GM18867 (cell line): ENCODE results near the gene MDC1.
A peak's percentile ranks its signal among the peaks of the same experiment; 100 is the strongest.

Experiments
- ATAC-seq: cut with Tn5 transposase; IDR thresholded peaks from one replicate; pipeline ENCODE4 v1.9.1; 2021; ENCODE audit warnings: mild to moderate bottlenecking, moderate library complexity; ENCODE audit not compliant: unreplicated experiment

The MDC1 gene

GRCh38 chr6:30747902-30748769 lies 31.1 kb upstream of the MDC1 start:
- no peak for ATAC-seq

- no peak for ATAC-seq
These were observed 30.2 kb upstream of the MDC1 start for GRCh38 chr6:30747300-30747687.

- peak; percentile 36 for ATAC-seq
These were observed 27.1 kb upstream of the MDC1 start, which contains the start of gene IER3 for GRCh38 chr6:30744054-30744805. Gene IER3, minus strand, starts transcription at chr6:30744547. Its CDS starts 29 bp downstream, at chr6:30744518.

GRCh38 chr6:30743099-30744053 lies 26.3 kb upstream of the MDC1 start:
- peak; percentile 24 for ATAC-seq

- ATAC-seq: peak; percentile 69
These were observed 25.4 kb upstream of the MDC1 start, which contains the start of gene FLOT1 for GRCh38 chr6:30742316-30743098. Gene FLOT1, minus strand, starts transcription at chr6:30742687. Its CDS starts 498 bp downstream, at chr6:30742189.

- no peak for ATAC-seq
These were observed 24.8 kb upstream of the MDC1 start for GRCh38 chr6:30741789-30742315.

- no peak for ATAC-seq
These were observed 24.1 kb upstream of the MDC1 start for GRCh38 chr6:30741063-30741779.

- ATAC-seq: no peak
These were observed 23.4 kb upstream of the MDC1 start for GRCh38 chr6:30740540-30740870.

GRCh38 chr6:30738532-30738931 lies 21.5 kb upstream of the MDC1 start:
- no peak for ATAC-seq

- ATAC-seq: no peak
These were observed 18.7 kb upstream of the MDC1 start for GRCh38 chr6:30735668-30736314.

GRCh38 chr6:30732237-30732943 lies 15.3 kb upstream of the MDC1 start:
- no peak for ATAC-seq

GRCh38 chr6:30730601-30731435 lies 13.7 kb upstream of the MDC1 start:
- no peak for ATAC-seq

- no peak for ATAC-seq
These were observed 11.0 kb upstream of the MDC1 start for GRCh38 chr6:30727920-30728553.

- ATAC-seq: no peak
These were observed 9.7 kb upstream of the MDC1 start for GRCh38 chr6:30726506-30727413.

GRCh38 chr6:30725713-30726505 lies 8.8 kb upstream of the MDC1 start:
- no peak for ATAC-seq
